IMR-90 (cell line): ENCODE measurements around the gene GHDC. TPM values are rescaled to one million over a fixed set of nuclear protein-coding genes. Genes with fewer than 3 reads are reported as not detected.
A peak's percentile ranks its signal among the peaks of the same experiment; 100 is the strongest.

Experiments used
- ATAC-seq: fragments of 200-7000 bp; cut with Tn5 transposase; 2 replicates; pipeline ENCODE4 v1.9.1; 2020; ENCODE audit warnings: low read depth, mild to moderate bottlenecking, moderate library complexity
- BruUV-seq: library from RNA; stranded (reverse); fragments of 400-500 nt; replicated peaks from 2 replicates; lab custom pipeline; 2021; lab: Mats Ljungman, UMichigan
- CTCF ChIA-PET: fragments of 300-600 bp; formaldehyde crosslinking; extraction: SDS; loops from one replicate; lab custom pipeline; 2021; ENCODE audit warnings: antibody characterized with exemption; lab: Yijun Ruan, JAX
- POLR2A ChIA-PET: fragments of 300-600 bp; sonication (Branson Sonifier 250); formaldehyde crosslinking; loops from one replicate; lab custom pipeline; 2022; ENCODE audit warnings: antibody characterized with exemption; ENCODE audit not compliant: unreplicated experiment; lab: Charles Lee
- DNase-seq: peaks from one replicate; pipeline ENCODE4 v3.0.0; 2013
- H2AFZ ChIP-seq: replicated peaks from 2 replicates; pipeline ENCODE3; 2013; ENCODE audit warnings: low read length, mild to moderate bottlenecking; ENCODE audit not compliant: poor library complexity
- H2AK5ac ChIP-seq: 2 replicates; pipeline ENCODE4 v1.6.1; 2013; ENCODE audit warnings: low read depth, low read length, inconsistent platforms
- H2AK9ac ChIP-seq: replicated peaks from 2 replicates; pipeline ENCODE3; 2013; ENCODE audit warnings: mild to moderate bottlenecking, low read depth, low read length, moderate library complexity; ENCODE audit not compliant: poor library complexity
- H2BK120ac ChIP-seq: 2 replicates; pipeline ENCODE4 v1.6.1; 2013; ENCODE audit warnings: low read depth, low read length, inconsistent platforms
- H2BK15ac ChIP-seq: 3 replicates; pipeline ENCODE4 v1.6.1; 2013; ENCODE audit warnings: low read depth, low read length, inconsistent platforms
- H2BK20ac ChIP-seq: 2 replicates; pipeline ENCODE4 v1.6.1; 2013; ENCODE audit warnings: low read depth, mild to moderate bottlenecking, inconsistent platforms, low read length, moderate library complexity
- H2BK5ac ChIP-seq: 2 replicates; pipeline ENCODE4 v1.6.1; 2013; ENCODE audit warnings: mild to moderate bottlenecking, low read depth, low read length, inconsistent platforms; ENCODE audit not compliant: poor library complexity, severe bottlenecking
- H3K14ac ChIP-seq: replicated peaks from 2 replicates; pipeline ENCODE4 v1.6.1; 2013; ENCODE audit warnings: low read depth, low read length, inconsistent platforms
- H3K18ac ChIP-seq: 2 replicates; pipeline ENCODE4 v1.6.1; 2013; ENCODE audit warnings: low read depth, low read length, control low read depth
- H3K23ac ChIP-seq: 2 replicates; pipeline ENCODE4 v1.6.1; 2013; ENCODE audit warnings: low read depth, low read length, inconsistent platforms
- H3K27ac ChIP-seq: 2 replicates; pipeline ENCODE4 v1.5.1; 2013; ENCODE audit warnings: mild to moderate bottlenecking, control low read depth, low read length; ENCODE audit not compliant: insufficient read depth
- H3K27me3 ChIP-seq: 2 replicates; pipeline ENCODE4 v1.6.1; 2013; ENCODE audit warnings: low read length; ENCODE audit not compliant: control insufficient read depth, insufficient read depth
- H3K36me3 ChIP-seq: 2 replicates; pipeline ENCODE4 v1.6.1; 2013; ENCODE audit warnings: low read length, mixed read lengths; ENCODE audit not compliant: control insufficient read depth, insufficient read depth
- H3K4ac ChIP-seq: 2 replicates; pipeline ENCODE4 v1.6.1; 2013; ENCODE audit warnings: low read depth, low read length, inconsistent platforms
- H3K4me1 ChIP-seq: 2 replicates; pipeline ENCODE4 v1.6.1; 2013; ENCODE audit warnings: low read length, mixed read lengths; ENCODE audit not compliant: control insufficient read depth, insufficient read depth
- H3K4me2 ChIP-seq: 2 replicates; pipeline ENCODE4 v1.6.1; 2013; ENCODE audit warnings: low read depth, mild to moderate bottlenecking, control low read depth, low read length, moderate library complexity
- H3K4me3 ChIP-seq: 2 replicates; pipeline ENCODE4 v1.5.1; 2013; ENCODE audit warnings: low read depth, mild to moderate bottlenecking, control low read depth, low read length, moderate library complexity; ENCODE audit not compliant: insufficient read depth
- H3K56ac ChIP-seq: 2 replicates; pipeline ENCODE4 v1.6.1; 2013; ENCODE audit warnings: low read length, inconsistent platforms; ENCODE audit not compliant: insufficient read depth; ENCODE audit errors: extremely low read depth
- H3K79me1 ChIP-seq, 2 experiments: 2 replicates each; pipeline ENCODE4 v1.6.1; 2013; ENCODE audit warnings: low read length in 2 of 2, inconsistent platforms in 1 of 2, low read depth in 1 of 2
- H3K9ac ChIP-seq: 2 replicates; pipeline ENCODE4 v1.6.1; 2013; ENCODE audit warnings: low read depth, low read length, control low read depth
- H3K9me1 ChIP-seq: 2 replicates; pipeline ENCODE4 v1.6.1; 2013; ENCODE audit warnings: low read length, inconsistent platforms; ENCODE audit not compliant: insufficient read depth
- H3K9me3 ChIP-seq: 2 replicates; pipeline ENCODE4 v1.6.1; 2013; ENCODE audit warnings: low read length; ENCODE audit not compliant: control insufficient read depth, insufficient read depth
- H4K20me1 ChIP-seq: 2 replicates; pipeline ENCODE4 v1.6.1; 2013; ENCODE audit warnings: low read length, inconsistent platforms; ENCODE audit not compliant: insufficient read depth
- H4K5ac ChIP-seq: 2 replicates; pipeline ENCODE4 v1.6.1; 2013; ENCODE audit warnings: mild to moderate bottlenecking, low read depth, low read length, control low read depth
- H4K8ac ChIP-seq, 2 experiments: 2 replicates each; pipeline ENCODE4 v1.6.1; 2013; ENCODE audit warnings: low read depth in 2 of 2, low read length in 2 of 2, control low read depth in 1 of 2, inconsistent platforms in 1 of 2
- H4K91ac ChIP-seq: 2 replicates; pipeline ENCODE4 v1.6.1; 2013; ENCODE audit warnings: low read depth, low read length, inconsistent platforms; ENCODE audit not compliant: insufficient read depth
- BHLHE40 ChIP-seq: fragments of 150-350 bp; IDR thresholded peaks from 2 replicates; pipeline ENCODE4 v1.6.1; 2016; ENCODE audit warnings: mild to moderate bottlenecking, low read depth, low read length
- CEBPB ChIP-seq: IDR thresholded peaks from 2 replicates; pipeline ENCODE4 v1.6.1; 2012; ENCODE audit warnings: low read depth, low read length, improper control_type of control experiment
- CHD1 ChIP-seq: IDR thresholded peaks from 2 replicates; pipeline ENCODE4 v1.6.1; 2012; ENCODE audit warnings: low read depth, low read length, improper control_type of control experiment
- FOS ChIP-seq: fragments of 150-350 bp; IDR thresholded peaks from 2 replicates; pipeline ENCODE4 v1.6.1; 2016; ENCODE audit warnings: low read depth, low read length
- MAFK ChIP-seq: IDR thresholded peaks from 2 replicates; pipeline ENCODE4 v1.6.1; 2012; ENCODE audit warnings: low read depth, low read length, improper control_type of control experiment
- MAZ ChIP-seq: IDR thresholded peaks from 2 replicates; pipeline ENCODE4 v1.6.1; 2012; ENCODE audit warnings: low read depth, mild to moderate bottlenecking, low read length, improper control_type of control experiment, moderate library complexity, borderline replicate concordance
- MXI1 ChIP-seq: IDR thresholded peaks from 2 replicates; pipeline ENCODE4 v1.6.1; 2012; ENCODE audit warnings: low read depth, mild to moderate bottlenecking, low read length, moderate library complexity, borderline replicate concordance
- NFE2L2 ChIP-seq: fragments of 150-350 bp; IDR thresholded peaks from 2 replicates; pipeline ENCODE4 v1.6.1; 2016; ENCODE audit warnings: low read depth, mild to moderate bottlenecking, low read length
- POLR2A ChIP-seq: IDR thresholded peaks from 2 replicates; pipeline ENCODE4 v1.6.1; 2012; ENCODE audit warnings: mild to moderate bottlenecking, low read depth, low read length
- RAD21 ChIP-seq: IDR thresholded peaks from 2 replicates; pipeline ENCODE4 v1.6.1; 2012; ENCODE audit warnings: low read length, improper control_type of control experiment
- RCOR1 ChIP-seq: IDR thresholded peaks from 2 replicates; pipeline ENCODE4 v1.6.1; 2012; ENCODE audit warnings: mild to moderate bottlenecking, low read length, improper control_type of control experiment; ENCODE audit not compliant: insufficient replicate concordance
- SMC3 ChIP-seq: fragments of 150-350 bp; IDR thresholded peaks from 2 replicates; pipeline ENCODE4 v1.6.1; 2016; ENCODE audit warnings: low read depth, mild to moderate bottlenecking, antibody characterized with exemption, low read length, moderate library complexity
- WGBS, 2 experiments: methylation state at CpG; one replicate each; pipeline versions ENCODE4 v1.1.5 to v1.1.7; 2013; ENCODE audit warnings: missing lambda C conversion rate in 2 of 2; ENCODE audit not compliant: insufficient read length in 1 of 2; ENCODE audit errors: extremely low coverage in 2 of 2; 5-methylcytosine and 5-hydroxymethylcytosine counted together
- dilution Hi-C: fragments of 300-500 bp; cut with HindIII; formaldehyde crosslinking; loops from one replicate; pipeline ENCODE4 v1.14.3; 2018; ENCODE audit warnings: low sequenced_read_pairs; ENCODE audit not compliant: unreplicated experiment
- in situ Hi-C: fragments of 300-500 bp; cut with MboI; formaldehyde crosslinking; loops from 3 replicates; pipeline ENCODE4 v1.14.3; 2019; ENCODE audit warnings: low sequenced_read_pairs, inconsistent platforms, mixed read lengths
- intact Hi-C: fragments of 100-400 bp; cut with micrococcal nuclease; formaldehyde crosslinking; loops from 2 replicates; pipeline ENCODE4 v1.10.0; 2022
- polyA plus RNA-seq, 3 experiments: library from polyadenylated mRNA; depleted of rRNA; stranded (reverse); fragments of >200 nt; gene quantifications; 2 replicates each; pipeline ENCODE4 v1.2.3, GENCODE V29; 2012; ENCODE audit warnings: low replicate concordance in 1 of 3
- total RNA-seq: library from RNA; depleted of rRNA; stranded (reverse); fragments of >200 nt; gene quantifications from 2 replicates; pipeline ENCODE4 v1.2.3, GENCODE V29; 2012
- TF ChIP-seq, protein P1 (sequence below): fragments of 150-350 bp; IDR thresholded peaks from 2 replicates; pipeline ENCODE4 v1.6.1; 2017; ENCODE audit warnings: mild to moderate bottlenecking, antibody characterized with exemption, low read length, low read depth
- TF ChIP-seq, protein P2 (sequence below): fragments of 150-350 bp; IDR thresholded peaks from 2 replicates; pipeline ENCODE4 v1.6.1; 2016; ENCODE audit warnings: low read depth, mild to moderate bottlenecking, low read length, moderate library complexity, borderline replicate concordance

Gene GHDC
- total and polyA plus RNA-seq, 2 of the 4 experiments (the other 2 are of a cell fraction): 5.2 to 8.1 TPM

GRCh38 chr17:42153919-42154742, 40.2 kb downstream of the GHDC start:
- no peak overlapping the region; the same call in 1 of the 2 replicates for H4K5ac ChIP-seq
- peak overlapping the region; percentile 88 for H3K27ac ChIP-seq
- H3K4me1 ChIP-seq: peaks cover 7% of the 10 kb centered on the region
- no CpG with 5 or more reads among the region's 15 CpGs for WGBS, 2 experiments
- H3K36me3 ChIP-seq: peaks cover 10% of the 10 kb centered on the region; the same call in 1 of the 2 replicates
- ChIA-PET CTCF (interaction anchor here (0.8 kb wide), 1 partner anchor 364 kb away, joined by 3 read pairs; no protein-coding TSS in a partner anchor), POLR2A (no interaction called here)
- BruUV-seq: no TSS peak
- no peak overlapping the region for H2BK15ac ChIP-seq
- peak overlapping the region; percentile 69 for H4K91ac ChIP-seq
- H3K9ac ChIP-seq: peak overlapping the region; percentile 93
- H3K27me3 ChIP-seq: no peaks in the 10 kb centered on the region
- H3K4ac ChIP-seq: peak overlapping the region; percentile 90
- peaks cover 3 to 59% of the 10 kb centered on the region in 2 experiments; a peak in 3 of 4 replicates for H3K79me1 ChIP-seq
- peak overlapping the region; percentile 94 for H3K4me2 ChIP-seq
- no peaks in the 10 kb centered on the region for H3K9me3 ChIP-seq
- H4K8ac ChIP-seq: peak overlapping the region; percentile 82 to 83
- peak overlapping the region; percentile 69 for H2BK5ac ChIP-seq
- ATAC-seq: peak; percentile 6; the same call in 1 of the 2 replicates
- peak overlapping the region; percentile 77 for H3K4me3 ChIP-seq
- peaks cover 52% of the 10 kb centered on the region for H4K20me1 ChIP-seq
- H3K23ac ChIP-seq: peak overlapping the region; percentile 94
- H2AK9ac ChIP-seq: peak overlapping the region; percentile 97
- in situ Hi-C loops: no loop called here
- H2AFZ ChIP-seq: peak overlapping the region; percentile 94
- no peak overlapping the region for H2BK20ac ChIP-seq
- H3K14ac ChIP-seq: peak overlapping the region; percentile 90
- dilution Hi-C loops: no loop called here
- peak overlapping the region; percentile 1; the same call in 1 of the 2 replicates for H3K18ac ChIP-seq
- H3K56ac ChIP-seq: peak overlapping the region; percentile 92
- DNase-seq: peak; percentile 29
- intact Hi-C loops: no loop called here
- H2BK120ac ChIP-seq: no peak overlapping the region; the same call in 1 of the 2 replicates
- H3K9me1 ChIP-seq: peaks cover 21% of the 10 kb centered on the region
- H2AK5ac ChIP-seq: peak overlapping the region; percentile 85
- no peak for TF ChIP-seq CEBPB
- TF ChIP-seq MAFK: no peak
- TF ChIP-seq FOS: no peak
- no peak for TF ChIP-seq MAZ
- TF ChIP-seq, protein P1, sequence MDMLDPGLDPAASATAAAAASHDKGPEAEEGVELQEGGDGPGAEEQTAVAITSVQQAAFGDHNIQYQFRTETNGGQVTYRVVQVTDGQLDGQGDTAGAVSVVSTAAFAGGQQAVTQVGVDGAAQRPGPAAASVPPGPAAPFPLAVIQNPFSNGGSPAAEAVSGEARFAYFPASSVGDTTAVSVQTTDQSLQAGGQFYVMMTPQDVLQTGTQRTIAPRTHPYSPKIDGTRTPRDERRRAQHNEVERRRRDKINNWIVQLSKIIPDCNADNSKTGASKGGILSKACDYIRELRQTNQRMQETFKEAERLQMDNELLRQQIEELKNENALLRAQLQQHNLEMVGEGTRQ: no peak
- no peak; the same call in 1 of the 2 replicates for TF ChIP-seq MXI1
- TF ChIP-seq SMC3: no peak
- no peak for TF ChIP-seq POLR2A
- TF ChIP-seq, protein P2, sequence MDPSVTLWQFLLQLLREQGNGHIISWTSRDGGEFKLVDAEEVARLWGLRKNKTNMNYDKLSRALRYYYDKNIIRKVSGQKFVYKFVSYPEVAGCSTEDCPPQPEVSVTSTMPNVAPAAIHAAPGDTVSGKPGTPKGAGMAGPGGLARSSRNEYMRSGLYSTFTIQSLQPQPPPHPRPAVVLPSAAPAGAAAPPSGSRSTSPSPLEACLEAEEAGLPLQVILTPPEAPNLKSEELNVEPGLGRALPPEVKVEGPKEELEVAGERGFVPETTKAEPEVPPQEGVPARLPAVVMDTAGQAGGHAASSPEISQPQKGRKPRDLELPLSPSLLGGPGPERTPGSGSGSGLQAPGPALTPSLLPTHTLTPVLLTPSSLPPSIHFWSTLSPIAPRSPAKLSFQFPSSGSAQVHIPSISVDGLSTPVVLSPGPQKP: no peak
- peak; percentile 83 for TF ChIP-seq BHLHE40
- TF ChIP-seq NFE2L2: no peak
- no peak for TF ChIP-seq RAD21
- no peak for TF ChIP-seq RCOR1
- TF ChIP-seq CHD1: 0 out of 2 replicates have a peak, but pooled peaks have one; percentile 41
